Body of pancreas (tissue), 4 donors: ENCODE measurements around the gene ERCC6. TPM values are rescaled to one million over a fixed set of nuclear protein-coding genes. Genes with fewer than 3 reads are reported as not detected.

Experiments
- ATAC-seq: fragments of 150-250 bp; one replicate; pipeline ENCODE4 v1.9.1; 2016
- DNase-seq, 4 donors: peaks; one replicate each; pipeline ENCODE4 v3.0.0-alpha.2; 2019
- H3K27ac ChIP-seq, 4 donors: fragments of 200-600 bp; sonication (generic); 1 replicate in 3 of 4; 2 replicates in 1 of 4; pipeline versions ENCODE4 v1.5.1 to v1.6.1; 2016 to 2019; ENCODE audit warnings: mild to moderate bottlenecking in 1 of 4, mixed read lengths in 1 of 4, moderate library complexity in 1 of 4
- H3K27me3 ChIP-seq, 2 donors: fragments of 200-600 bp; sonication (generic); one replicate each; pipeline ENCODE4 v1.6.0; 2016; ENCODE audit warnings: mild to moderate bottlenecking in 1 of 2
- H3K36me3 ChIP-seq, 2 donors: fragments of 200-600 bp; sonication (generic); replicated peaks in 1 of 2; 2 replicates each; pipeline ENCODE4 v1.5.1; 2016; ENCODE audit warnings: low read depth in 2 of 2; ENCODE audit not compliant: insufficient read depth in 1 of 2
- H3K4me1 ChIP-seq: fragments of 200-600 bp; sonication (generic); one replicate; pipeline ENCODE4 v1.6.0; 2016
- H3K4me3 ChIP-seq, 2 donors: fragments of 200-600 bp; sonication (generic); 1 replicate in 1 of 2; 2 replicates in 1 of 2; pipeline ENCODE4 v1.5.1; 2016 to 2019
- H3K9me3 ChIP-seq, 3 donors: fragments of 200-600 bp; sonication (generic); 1 replicate in 2 of 3; 2 replicates in 1 of 3; pipeline ENCODE4 v1.5.1; 2016
- POLR2A ChIP-seq, 3 donors: fragments of 450-650 bp; IDR thresholded peaks; one replicate each; pipeline ENCODE4 v1.6.1; 2016; ENCODE audit warnings: antibody characterized with exemption in 3 of 3, mild to moderate bottlenecking in 2 of 3
- WGBS, 2 donors: methylation state at CpG; one replicate each; pipeline ENCODE4 v1.1.5; 2017; 5-methylcytosine and 5-hydroxymethylcytosine counted together
- intact Hi-C: fragments of 100-400 bp; cut with DNase I; formaldehyde crosslinking; loops from one replicate; pipeline ENCODE4 v1.15.1; 2023
- total RNA-seq, 2 donors: library from RNA; depleted of rRNA; stranded (reverse); fragments of >200 nt; gene quantifications; one replicate each; pipeline ENCODE4 v1.1.0, GENCODE V29; 2016
- TF ChIP-seq, protein P1 (sequence below), 7 experiments: fragments of 450-650 bp in 4 of 7; fragments of 200-600 bp in 3 of 7; sonication (generic) in 3 of 7; IDR thresholded peaks; one replicate each; pipeline ENCODE4 v1.5.1; 2016 to 2019; ENCODE audit warnings: antibody characterized with exemption in 7 of 7

Gene ERCC6
- total RNA-seq, 2 donors from 2014 or later, result 15.6 to 16.8 TPM

DNA sequence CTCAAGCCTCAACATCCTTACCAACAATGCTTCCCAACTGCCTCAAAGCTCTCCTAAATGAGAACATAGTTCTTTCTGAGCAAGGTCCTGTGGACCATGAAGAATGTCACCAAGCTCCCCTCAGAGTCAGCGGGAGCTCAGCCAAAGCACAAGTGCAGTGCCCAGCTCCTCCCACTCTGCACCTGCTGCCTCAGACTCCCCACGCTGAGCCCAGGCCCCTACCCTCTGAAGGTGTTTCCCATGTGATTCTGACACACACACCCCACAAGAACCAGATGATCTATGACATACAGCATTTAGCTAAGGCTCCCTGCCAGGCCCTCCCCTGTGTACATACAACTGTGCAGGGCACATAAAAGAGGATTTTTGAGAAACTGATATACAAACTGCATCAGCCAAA lies 19.2 kb downstream of the ERCC6 start:
- 51 to 57% methylated on average over 2 of the region's 2 CpGs for WGBS, 2 donors
- Histone ChIP-seq H3K9me3 (no peaks in the 10 kb centered on the region), H3K27me3 (no peaks in the 10 kb centered on the region), H3K36me3 (peaks cover 0 to 10% of the 10 kb centered on the region in 2 donors), H3K27ac (no peak overlapping the region), H3K4me3 (no peak overlapping the region), H3K4me1 (peaks cover 11% of the 10 kb centered on the region)
- intact Hi-C loops, result loop anchor here (5.0 kb wide), 1 partner anchor 112 kb away; no protein-coding TSS in a partner anchor
- no peak for ATAC-seq
- DNase-seq, result peak in 1 of 4 donors; percentile 12
- no peak for TF ChIP-seq POLR2A (IDR thresholded peaks at IDR 0.05)
- TF ChIP-seq, protein P1, sequence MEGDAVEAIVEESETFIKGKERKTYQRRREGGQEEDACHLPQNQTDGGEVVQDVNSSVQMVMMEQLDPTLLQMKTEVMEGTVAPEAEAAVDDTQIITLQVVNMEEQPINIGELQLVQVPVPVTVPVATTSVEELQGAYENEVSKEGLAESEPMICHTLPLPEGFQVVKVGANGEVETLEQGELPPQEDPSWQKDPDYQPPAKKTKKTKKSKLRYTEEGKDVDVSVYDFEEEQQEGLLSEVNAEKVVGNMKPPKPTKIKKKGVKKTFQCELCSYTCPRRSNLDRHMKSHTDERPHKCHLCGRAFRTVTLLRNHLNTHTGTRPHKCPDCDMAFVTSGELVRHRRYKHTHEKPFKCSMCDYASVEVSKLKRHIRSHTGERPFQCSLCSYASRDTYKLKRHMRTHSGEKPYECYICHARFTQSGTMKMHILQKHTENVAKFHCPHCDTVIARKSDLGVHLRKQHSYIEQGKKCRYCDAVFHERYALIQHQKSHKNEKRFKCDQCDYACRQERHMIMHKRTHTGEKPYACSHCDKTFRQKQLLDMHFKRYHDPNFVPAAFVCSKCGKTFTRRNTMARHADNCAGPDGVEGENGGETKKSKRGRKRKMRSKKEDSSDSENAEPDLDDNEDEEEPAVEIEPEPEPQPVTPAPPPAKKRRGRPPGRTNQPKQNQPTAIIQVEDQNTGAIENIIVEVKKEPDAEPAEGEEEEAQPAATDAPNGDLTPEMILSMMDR (IDR thresholded peaks at IDR 0.05), result no peak

DNA sequence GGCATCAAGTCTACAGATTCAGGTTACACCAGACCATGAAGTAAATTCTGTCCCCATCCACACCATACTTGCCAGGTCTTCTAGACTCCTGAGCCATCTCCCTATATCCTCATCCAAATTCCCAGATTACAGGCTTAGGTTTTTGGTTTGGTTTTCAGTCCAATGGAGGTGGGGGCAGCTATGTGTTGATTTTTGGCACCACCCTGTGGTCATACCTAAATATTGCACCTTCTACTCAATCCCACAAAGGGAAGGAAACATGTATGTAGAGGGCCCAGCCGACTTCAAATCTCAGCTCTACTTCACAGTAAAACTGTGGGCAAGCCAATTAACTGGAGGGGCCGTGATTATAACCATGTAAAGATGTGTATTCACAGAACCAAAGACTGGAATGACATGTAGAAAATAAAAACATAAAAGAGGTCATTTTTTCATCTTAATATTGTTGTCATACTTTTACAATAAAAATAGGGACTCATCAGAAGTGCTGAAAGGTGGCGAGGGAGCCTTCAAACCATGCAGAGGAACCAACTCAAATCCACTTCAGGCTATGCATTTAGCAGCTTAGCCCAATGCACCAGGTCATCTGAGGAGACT lies 19.8 kb downstream of the ERCC6 start:
- TF ChIP-seq, protein P1 (IDR thresholded peaks at IDR 0.05), result peak; percentile 22 to 68 (median 61)
- no peak for TF ChIP-seq POLR2A (IDR thresholded peaks at IDR 0.05)
- ATAC-seq, result peak; percentile 47
- WGBS, 2 donors, result 52 to 58% methylated on average over 3 of the region's 3 CpGs
- no peak overlapping the region for H3K27ac ChIP-seq
- intact Hi-C loops, result loop anchor here (5.0 kb wide), 1 partner anchor 112 kb away; no protein-coding TSS in a partner anchor
- H3K9me3 ChIP-seq, result no peaks in the 10 kb centered on the region
- no peak overlapping the region for H3K4me3 ChIP-seq
- peaks cover 11% of the 10 kb centered on the region for H3K4me1 ChIP-seq
- H3K36me3 ChIP-seq, result peaks cover 0 to 4% of the 10 kb centered on the region in 2 donors
- no peaks in the 10 kb centered on the region for H3K27me3 ChIP-seq
- DNase-seq, result peak; percentile 32 to 46 (median 34)

DNA sequence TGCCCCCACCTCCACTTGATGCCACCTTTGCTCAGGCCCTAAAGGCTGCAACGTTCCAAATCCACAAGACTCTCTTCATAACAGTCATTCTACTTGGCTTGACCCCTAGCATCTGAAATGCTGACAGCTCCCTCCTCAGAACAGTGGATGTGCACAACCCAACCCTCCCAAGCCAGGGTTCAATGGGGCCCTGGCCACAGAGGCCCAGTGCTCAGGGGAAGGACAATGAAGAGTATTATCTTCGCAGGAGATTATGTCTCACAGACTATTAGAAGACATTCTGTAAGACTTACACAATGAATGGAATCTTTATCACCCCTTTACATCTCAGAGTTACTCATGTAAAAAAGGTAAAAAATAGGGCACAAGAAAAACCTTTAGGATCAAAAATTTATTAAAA lies 20.4 kb downstream of the ERCC6 start:
- intact Hi-C loops, result loop anchor here (5.0 kb wide), 1 partner anchor 111 kb away; no protein-coding TSS in a partner anchor

DNA sequence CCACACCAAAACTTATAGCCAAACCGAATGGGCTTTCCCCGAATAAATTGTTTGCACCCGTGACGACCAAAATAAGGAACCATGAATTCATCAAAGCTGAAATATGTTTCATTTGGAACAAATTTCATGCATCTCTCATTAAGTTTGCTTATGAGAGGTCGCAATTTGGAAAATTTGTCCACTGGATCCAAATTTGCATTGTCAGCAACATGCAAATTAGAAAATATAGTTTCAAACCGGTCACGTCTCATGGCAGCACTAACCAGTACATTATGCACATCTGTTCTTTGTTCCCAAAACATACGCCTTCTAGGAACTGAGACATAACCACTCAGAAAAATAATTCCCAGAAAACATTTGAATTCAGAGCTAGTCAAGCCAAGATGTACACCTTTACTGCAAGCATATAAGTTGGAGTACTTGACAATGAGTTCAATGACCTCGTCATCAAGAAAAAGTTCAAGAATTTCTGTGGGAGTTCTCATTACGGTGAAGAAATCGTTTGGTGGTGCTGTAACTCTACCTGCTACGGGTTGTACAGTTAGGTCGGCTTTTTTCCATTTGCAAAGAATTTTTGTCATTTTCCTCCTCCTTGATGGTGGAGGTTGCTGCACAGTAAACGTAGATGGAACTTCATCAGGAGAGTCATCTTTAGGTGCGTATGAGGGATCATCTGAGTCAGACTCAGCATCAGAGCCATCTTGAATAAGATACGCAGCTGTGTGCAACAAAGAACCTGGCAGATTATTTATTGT lies 22.5 kb downstream of the ERCC6 start:
- no peaks in the 10 kb centered on the region for H3K9me3 ChIP-seq
- no peak for DNase-seq
- no peaks in the 10 kb centered on the region for H3K27me3 ChIP-seq
- no peak overlapping the region for H3K27ac ChIP-seq
- ATAC-seq, result no peak
- H3K4me3 ChIP-seq, result no peak overlapping the region
- intact Hi-C loops, result loop anchor here (5.0 kb wide), 1 partner anchor 109 kb away; no protein-coding TSS in a partner anchor
- no peaks in the 10 kb centered on the region for H3K36me3 ChIP-seq
- H3K4me1 ChIP-seq, result peaks cover 7% of the 10 kb centered on the region
- TF ChIP-seq POLR2A (IDR thresholded peaks at IDR 0.05), result no peak
- TF ChIP-seq, protein P1 (IDR thresholded peaks at IDR 0.05), result no peak
- 90% methylated on average over 16 of the region's 16 CpGs for WGBS, 2 donors

More for the DNA sequence above, 20.4 kb downstream of the ERCC6 start:
- H3K4me3 ChIP-seq, result no peak overlapping the region
- no peak overlapping the region for H3K27ac ChIP-seq
- DNase-seq, result no peak
- peaks cover 11% of the 10 kb centered on the region for H3K4me1 ChIP-seq
- peaks cover 0 to 4% of the 10 kb centered on the region in 2 donors for H3K36me3 ChIP-seq
- 79 to 88% methylated on average over 2 of the region's 2 CpGs for WGBS, 2 donors
- H3K9me3 ChIP-seq, result no peaks in the 10 kb centered on the region
- ATAC-seq, result no peak
- no peaks in the 10 kb centered on the region for H3K27me3 ChIP-seq
- TF ChIP-seq POLR2A (IDR thresholded peaks at IDR 0.05), result no peak
- TF ChIP-seq, protein P1 (IDR thresholded peaks at IDR 0.05), result no peak
